Activated CD8-positive, alpha-beta memory T cell treated with anti-CD3 and anti-CD28 coated beads, Interleukin-2, amount 10 ng/mL, durations not matched to agents 7 days and 5 days (primary cell): ENCODE data around the gene MFSD6L. TPM values are rescaled to one million over a fixed set of nuclear protein-coding genes. Genes with fewer than 3 reads are reported as not detected.

Experiments used
- ATAC-seq: fragments of 150-1000 bp; cut with Tn5 transposase; one replicate; pipeline ENCODE4 v1.10.0; 2021; ENCODE audit warnings: moderate library complexity
- CTCF ChIA-PET: fragments of 350-600 bp; sonication (Branson Sonifier 250); formaldehyde crosslinking; loops from one replicate; lab custom pipeline; 2021; ENCODE audit warnings: antibody characterized with exemption; lab: Charles Lee
- DNase-seq: peaks from one replicate; pipeline ENCODE4 v3.0.0-alpha.2; 2020
- H3K27ac Mint-ChIP-seq: one replicate; pipeline ENCODE4 v1.8.0; 2021; ENCODE audit warnings: mild to moderate bottlenecking, mixed read lengths
- H3K27me3 Mint-ChIP-seq: one replicate; pipeline ENCODE4 v1.8.0; 2021; ENCODE audit warnings: mixed read lengths
- H3K36me3 Mint-ChIP-seq: one replicate; pipeline ENCODE4 v1.8.0; 2021; ENCODE audit warnings: mild to moderate bottlenecking, mixed read lengths
- H3K4me1 Mint-ChIP-seq: one replicate; pipeline ENCODE4 v1.8.0; 2021; ENCODE audit warnings: mixed read lengths
- H3K4me3 Mint-ChIP-seq: one replicate; pipeline ENCODE4 v1.8.0; 2021; ENCODE audit warnings: mild to moderate bottlenecking, moderate library complexity, mixed read lengths
- H3K9me3 Mint-ChIP-seq: one replicate; pipeline ENCODE4 v1.8.0; 2022; ENCODE audit warnings: low read depth, mixed read lengths
- total RNA-seq, 2 experiments: library from RNA; stranded (reverse); gene quantifications; one replicate each; pipeline ENCODE4 v1.2.3, GENCODE V29; 2021

The MFSD6L gene, protein sequence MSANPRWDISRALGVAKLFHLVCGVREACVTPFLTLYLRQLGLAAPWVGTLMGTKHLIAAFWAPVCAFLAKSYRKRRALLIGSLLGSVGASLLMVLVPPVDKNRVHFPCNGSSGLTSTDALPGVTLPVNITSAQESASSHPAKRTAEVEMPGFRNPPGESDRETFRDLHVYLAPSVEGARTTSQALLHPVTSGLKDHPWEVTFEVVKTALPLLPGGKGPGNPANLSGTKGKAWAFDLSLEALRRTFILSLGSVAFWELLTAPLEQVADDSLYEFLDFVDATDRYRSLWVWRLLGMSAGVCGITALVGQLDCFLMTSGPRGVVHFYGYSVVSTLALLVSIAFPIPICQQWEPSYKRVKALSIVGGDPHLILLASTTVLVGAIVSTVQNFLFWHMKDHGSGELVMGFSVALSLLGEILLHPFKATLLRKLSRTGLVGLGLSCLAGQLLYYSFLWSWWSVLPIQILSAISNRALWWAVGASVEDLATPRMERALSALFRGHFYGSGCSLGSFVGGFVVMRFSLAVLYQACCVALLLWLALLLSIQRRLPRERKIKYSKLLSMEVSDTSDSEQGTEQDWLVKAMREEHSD
- under 1 TPM; 0.12 to 0.38 TPM for total RNA-seq

GRCh38 chr17:8798846-8799569, at the start of gene MFSD6L:
Gene MFSD6L (minus strand): TSS chr17:8799365. CDS start chr17:8799120, 245 bp downstream.
- Mint-ChIP-seq H3K27me3 (peaks cover 2% of the 10 kb centered on the region), H3K4me3 (no peak within 1 kb of the TSS), H3K4me1 (no peaks in the 10 kb centered on the region), H3K9me3 (no peaks in the 10 kb centered on the region), H3K36me3 (no peaks in the 10 kb centered on the region), H3K27ac (no peak within 1 kb of the TSS)
- ATAC-seq: no peak
- no peak for DNase-seq
- CTCF ChIA-PET: interaction anchor here (0.9 to 1.5 kb wide), 2 partner anchors 10 to 197 kb away, joined by 3 read pairs; no protein-coding TSS in a partner anchor

- no peak overlapping the region for H3K27ac Mint-ChIP-seq
Observed at GRCh38 chr17:8847891-8848290, 48.7 kb upstream of the MFSD6L start.

DNA sequence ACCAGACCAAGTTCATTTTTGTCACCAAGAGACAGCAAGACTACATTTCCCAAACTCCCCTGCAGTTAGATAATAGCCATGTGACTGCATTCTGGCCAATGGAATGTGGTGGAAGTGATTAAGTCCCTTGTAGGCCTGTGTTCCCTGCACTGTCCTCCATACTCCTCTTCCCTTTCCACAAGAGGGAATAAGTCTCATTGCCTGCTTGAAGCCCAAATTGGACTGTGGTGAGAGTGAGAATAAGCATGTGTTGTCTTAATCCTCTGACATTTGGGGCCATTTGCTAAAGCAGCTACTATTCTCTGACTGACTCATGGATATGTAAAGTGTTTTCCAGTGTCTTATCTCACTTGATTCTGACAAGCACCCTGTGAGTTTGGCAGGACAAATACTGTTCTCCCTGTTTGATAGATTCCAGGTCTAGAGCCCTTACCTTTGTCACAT, 47.6 kb upstream of the MFSD6L start:
- no peak for ATAC-seq

More at GRCh38 chr17:8847891-8848290, 48.7 kb upstream of the MFSD6L start:
- CTCF ChIA-PET: no interaction called here
- H3K36me3 Mint-ChIP-seq: peaks cover 10% of the 10 kb centered on the region
- no peak overlapping the region for H3K4me3 Mint-ChIP-seq
- no peaks in the 10 kb centered on the region for H3K9me3 Mint-ChIP-seq
- peaks cover 16% of the 10 kb centered on the region for H3K4me1 Mint-ChIP-seq
- H3K27me3 Mint-ChIP-seq: no peaks in the 10 kb centered on the region
- DNase-seq (no peak), ATAC-seq (no peak)

DNA sequence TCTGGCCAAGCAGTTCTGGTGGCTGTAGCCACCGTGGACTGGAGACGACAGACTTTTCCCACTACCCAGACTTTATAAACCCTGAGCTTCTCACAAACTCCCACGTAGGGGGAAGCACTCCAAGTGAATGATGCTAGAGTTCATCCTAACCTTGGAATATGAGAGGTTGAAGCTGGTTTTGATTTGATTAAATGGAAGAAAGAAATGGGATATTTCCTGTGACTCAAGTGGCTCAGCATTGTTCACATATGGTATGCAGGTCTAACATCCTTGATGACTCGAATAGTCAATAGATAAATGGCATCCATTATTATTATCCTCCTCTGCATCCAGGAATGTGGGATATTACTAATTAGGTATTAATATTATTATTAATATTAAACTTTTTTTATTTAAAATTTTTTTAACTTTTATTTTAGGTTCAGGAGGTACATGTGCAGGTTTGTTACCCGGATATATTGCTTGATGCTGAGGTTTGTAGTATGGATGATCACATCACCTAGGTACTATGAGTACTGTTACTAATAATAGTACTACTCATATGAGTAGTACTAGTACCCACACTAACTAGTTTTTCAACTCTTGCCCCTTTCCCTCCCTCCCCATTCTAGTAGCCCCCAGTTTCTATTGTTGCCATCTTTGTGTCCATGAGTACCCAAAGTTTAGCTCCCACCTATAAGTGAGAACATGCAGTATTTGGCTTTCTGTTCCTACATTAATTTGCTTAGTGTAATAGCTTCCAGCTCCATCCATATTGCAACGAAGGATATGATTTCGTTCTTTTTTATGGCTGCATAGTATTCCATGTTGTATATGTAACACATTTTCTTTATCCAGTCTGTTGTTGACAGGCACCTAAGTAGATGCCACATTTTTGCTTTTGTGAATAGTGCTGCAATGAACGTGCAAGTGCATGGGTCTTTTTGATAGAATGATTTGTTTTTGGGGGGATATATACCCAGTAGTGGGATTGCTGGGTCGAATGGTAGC, 45.4 kb upstream of the MFSD6L start:
- H3K36me3 Mint-ChIP-seq: peaks cover 10% of the 10 kb centered on the region
- H3K4me1 Mint-ChIP-seq: peaks cover 9% of the 10 kb centered on the region
- DNase-seq (no peak), ATAC-seq (no peak)
- H3K27ac Mint-ChIP-seq: no peak overlapping the region
- no peaks in the 10 kb centered on the region for H3K9me3 Mint-ChIP-seq
- CTCF ChIA-PET: interaction anchor here (2.7 kb wide), 1 partner anchor 13 kb away, joined by 8 read pairs; no protein-coding TSS in a partner anchor
- no peaks in the 10 kb centered on the region for H3K27me3 Mint-ChIP-seq
- H3K4me3 Mint-ChIP-seq: no peak overlapping the region

More for the DNA sequence above, 47.6 kb upstream of the MFSD6L start:
- H3K36me3 Mint-ChIP-seq: peaks cover 10% of the 10 kb centered on the region
- H3K27ac Mint-ChIP-seq: no peak overlapping the region
- no peaks in the 10 kb centered on the region for H3K9me3 Mint-ChIP-seq
- no peak overlapping the region for H3K4me3 Mint-ChIP-seq
- H3K27me3 Mint-ChIP-seq: no peaks in the 10 kb centered on the region
- peaks cover 16% of the 10 kb centered on the region for H3K4me1 Mint-ChIP-seq
- CTCF ChIA-PET: interaction anchor here (2.7 kb wide), 1 partner anchor 11 kb away, joined by 8 read pairs; no protein-coding TSS in a partner anchor
- no peak for DNase-seq

DNA sequence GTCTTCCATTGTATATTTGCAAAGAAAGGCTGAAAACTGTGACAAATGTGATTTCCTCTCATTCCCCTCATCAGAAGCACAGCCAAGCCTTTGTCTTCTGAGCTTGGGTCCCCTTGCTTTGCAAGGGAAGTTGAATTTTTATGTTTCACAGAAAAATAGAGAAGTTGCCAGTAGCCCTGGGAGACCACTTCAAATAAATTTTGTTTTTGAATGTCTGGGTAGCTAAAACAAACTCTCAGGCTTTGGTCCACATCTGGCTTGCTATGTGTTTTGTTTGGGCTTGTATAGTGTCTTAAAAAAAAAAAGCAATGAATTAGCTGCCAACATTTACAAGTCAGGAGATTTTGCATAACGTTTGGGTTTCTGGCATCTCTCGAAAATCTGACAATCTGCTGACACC, 44.2 kb upstream of the MFSD6L start:
- DNase-seq (no peak), ATAC-seq (no peak)
- peaks cover 7% of the 10 kb centered on the region for H3K4me1 Mint-ChIP-seq
- H3K27ac Mint-ChIP-seq: no peak overlapping the region
- H3K27me3 Mint-ChIP-seq: no peaks in the 10 kb centered on the region
- no peaks in the 10 kb centered on the region for H3K9me3 Mint-ChIP-seq
- no peak overlapping the region for H3K4me3 Mint-ChIP-seq
- CTCF ChIA-PET: no interaction called here
- H3K36me3 Mint-ChIP-seq: peaks cover 10% of the 10 kb centered on the region

DNA sequence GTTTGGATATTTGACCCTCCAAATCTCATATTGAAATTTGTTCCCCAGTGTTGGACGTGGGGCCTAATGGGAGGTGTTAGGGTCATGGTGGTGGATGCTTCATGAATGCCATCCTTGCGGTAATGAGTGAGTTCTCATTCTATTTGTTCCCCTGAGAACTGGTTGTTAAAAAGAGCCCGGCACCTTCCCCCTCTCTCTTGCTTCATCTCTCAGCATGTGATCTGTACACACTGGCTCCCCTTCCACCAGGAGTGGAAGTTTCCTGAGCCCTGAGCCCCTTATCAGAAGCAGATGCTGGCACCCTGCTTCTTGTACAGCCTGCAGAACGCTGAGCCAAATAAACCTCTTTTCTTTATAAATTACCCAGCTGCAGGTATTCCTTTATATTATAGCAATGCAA, 42.7 kb upstream of the MFSD6L start:
- Mint-ChIP-seq H3K27ac (no peak overlapping the region), H3K9me3 (no peaks in the 10 kb centered on the region), H3K27me3 (no peaks in the 10 kb centered on the region), H3K4me1 (peaks cover 4% of the 10 kb centered on the region), H3K4me3 (no peak overlapping the region), H3K36me3 (peaks cover 6% of the 10 kb centered on the region)
- CTCF ChIA-PET: no interaction called here
- ATAC-seq (no peak), DNase-seq (no peak)

DNA sequence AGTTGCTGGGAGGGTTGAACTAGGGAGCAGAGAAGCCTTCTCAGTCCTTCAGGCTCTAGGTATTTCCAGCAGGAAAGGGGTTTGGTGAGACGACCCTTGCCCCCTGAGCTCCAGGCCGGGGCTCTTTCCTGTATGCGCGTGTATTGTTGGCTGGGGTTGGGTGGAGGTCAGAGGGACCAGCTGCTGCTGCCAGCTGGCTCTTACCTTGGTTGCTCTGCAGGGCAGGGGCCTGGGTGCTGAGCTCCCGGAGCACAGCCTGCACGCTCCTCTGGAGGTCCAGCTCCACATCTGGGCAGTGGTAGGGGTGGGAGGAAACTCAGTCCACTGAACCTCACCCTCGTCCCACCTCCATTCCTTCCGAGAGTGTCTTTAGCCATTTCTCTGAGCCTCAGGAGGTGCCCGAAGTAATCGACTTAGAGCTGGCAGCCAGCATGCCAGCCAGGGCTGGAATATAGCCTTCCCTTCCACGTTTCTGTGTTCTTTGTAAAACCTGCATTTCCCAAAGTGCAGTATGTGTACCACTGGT, 40.3 kb upstream of the MFSD6L start:
- H3K27ac Mint-ChIP-seq: no peak overlapping the region
- no peaks in the 10 kb centered on the region for H3K9me3 Mint-ChIP-seq
- peak; percentile 31 for DNase-seq
- no peaks in the 10 kb centered on the region for H3K27me3 Mint-ChIP-seq
- CTCF ChIA-PET: no interaction called here
- H3K36me3 Mint-ChIP-seq: no peaks in the 10 kb centered on the region
- no peak overlapping the region for H3K4me3 Mint-ChIP-seq
- H3K4me1 Mint-ChIP-seq: peaks cover 3% of the 10 kb centered on the region
- no peak for ATAC-seq

GRCh38 chr17:8838551-8839095, 39.5 kb upstream of the MFSD6L start:
- ATAC-seq: no peak
- no peaks in the 10 kb centered on the region for H3K9me3 Mint-ChIP-seq
- DNase-seq: peak; percentile 18
- CTCF ChIA-PET: no interaction called here
- H3K36me3 Mint-ChIP-seq: peaks cover 2% of the 10 kb centered on the region
- H3K27me3 Mint-ChIP-seq: no peaks in the 10 kb centered on the region
- H3K27ac Mint-ChIP-seq: no peak overlapping the region
- H3K4me3 Mint-ChIP-seq: no peak overlapping the region
- peaks cover 3% of the 10 kb centered on the region for H3K4me1 Mint-ChIP-seq

- H3K4me1 Mint-ChIP-seq: no peaks in the 10 kb centered on the region
- ATAC-seq (no peak), DNase-seq (peak; percentile 19)
- no peaks in the 10 kb centered on the region for H3K27me3 Mint-ChIP-seq
- no peaks in the 10 kb centered on the region for H3K9me3 Mint-ChIP-seq
- no peak overlapping the region for H3K4me3 Mint-ChIP-seq
- CTCF ChIA-PET: no interaction called here
- peaks cover 2% of the 10 kb centered on the region for H3K36me3 Mint-ChIP-seq
- no peak overlapping the region for H3K27ac Mint-ChIP-seq
Observed at GRCh38 chr17:8837563-8838075, 38.5 kb upstream of the MFSD6L start.

GRCh38 chr17:8836821-8837562, 37.8 kb upstream of the MFSD6L start:
- DNase-seq: peak; percentile 18
- CTCF ChIA-PET: no interaction called here

DNA sequence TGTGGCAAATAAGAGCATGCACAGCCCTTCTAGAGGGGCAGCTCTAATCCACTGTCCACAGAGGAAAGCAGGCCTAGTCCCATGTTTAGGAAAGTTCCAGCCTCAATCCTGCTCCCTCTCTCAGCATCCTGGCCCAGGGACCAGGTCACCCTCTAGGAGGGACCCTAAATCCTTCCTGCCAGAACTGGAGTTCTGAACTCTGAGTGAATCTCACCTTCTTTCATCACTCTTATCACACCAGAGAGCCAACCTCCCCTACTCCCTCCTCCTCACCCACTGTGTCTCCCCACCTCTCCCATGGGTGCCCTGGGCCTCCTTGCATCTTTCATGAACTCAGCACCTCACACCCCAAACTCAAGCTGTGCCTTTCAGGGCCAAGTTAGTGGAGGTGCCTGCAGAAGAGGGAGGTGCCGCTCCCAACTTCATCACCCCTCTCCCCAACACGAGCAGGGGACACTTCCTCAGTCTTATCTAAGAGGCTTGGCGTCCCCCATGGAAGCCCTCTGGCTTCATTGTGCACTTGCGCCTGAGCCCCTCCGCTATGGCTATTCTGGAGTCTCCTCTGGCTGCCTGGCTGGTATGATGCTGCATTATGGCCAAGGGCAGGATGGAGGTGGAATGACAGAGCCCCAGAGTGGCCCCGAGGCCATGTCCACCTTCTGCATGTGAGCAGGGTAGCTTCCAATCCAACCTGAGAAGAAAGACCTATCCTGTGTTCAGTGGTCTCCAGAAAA, 36.6 kb upstream of the MFSD6L start:
- H3K36me3 Mint-ChIP-seq: peaks cover 2% of the 10 kb centered on the region
- H3K27ac Mint-ChIP-seq: no peak overlapping the region
- ATAC-seq: no peak
- H3K27me3 Mint-ChIP-seq: no peaks in the 10 kb centered on the region
- CTCF ChIA-PET: no interaction called here
- no peak overlapping the region for H3K4me3 Mint-ChIP-seq
- DNase-seq: peak; percentile 26
- no peaks in the 10 kb centered on the region for H3K9me3 Mint-ChIP-seq
- H3K4me1 Mint-ChIP-seq: no peaks in the 10 kb centered on the region

More at GRCh38 chr17:8836821-8837562, 37.8 kb upstream of the MFSD6L start:
- Mint-ChIP-seq H3K36me3 (peaks cover 2% of the 10 kb centered on the region), H3K4me1 (no peaks in the 10 kb centered on the region), H3K4me3 (no peak overlapping the region), H3K9me3 (no peaks in the 10 kb centered on the region), H3K27ac (no peak overlapping the region), H3K27me3 (no peaks in the 10 kb centered on the region)
- no peak for ATAC-seq
